ENCODE data around the gene TMC1.

The TMC1 gene

DNA sequence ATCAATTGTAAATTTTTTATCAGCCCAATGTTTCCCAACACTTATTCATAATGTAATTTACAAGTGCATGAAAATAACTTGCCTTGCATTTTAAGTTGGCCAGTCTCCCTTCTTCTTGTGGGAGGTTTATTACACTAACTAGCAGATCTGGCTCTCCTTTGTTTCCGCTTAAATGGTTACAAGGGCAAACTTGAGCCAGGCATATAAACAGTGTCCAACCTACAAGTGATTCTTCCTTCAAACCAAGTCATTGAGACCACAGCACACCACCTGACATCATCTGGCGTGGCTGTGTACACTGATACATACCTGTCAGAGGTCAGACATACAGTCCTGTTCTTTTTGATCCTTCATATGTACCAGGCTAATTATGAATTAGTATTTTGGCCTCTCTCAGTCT, 351.3 kb downstream of the TMC1 start:
- no peak for DNase-seq (ENCODE audit: low read depth in 2 of 2)

DNA sequence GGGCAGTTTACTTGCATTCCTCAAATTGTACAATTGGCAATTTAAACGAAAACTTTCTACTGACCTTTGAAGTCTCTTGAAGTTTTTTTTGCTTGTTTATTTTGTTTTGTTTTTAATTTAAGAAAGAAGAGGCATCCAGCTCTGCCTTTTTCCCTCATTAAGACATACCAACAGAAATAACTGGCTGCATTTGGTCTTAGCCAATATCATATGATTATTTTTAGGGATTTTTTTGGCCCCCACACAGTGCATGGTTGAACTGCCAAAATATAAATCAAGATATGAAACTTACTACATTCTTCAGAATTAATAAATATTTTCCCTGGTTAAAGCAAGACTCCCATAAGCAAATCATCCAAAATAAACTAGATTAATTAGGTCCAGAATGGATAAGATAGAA, 352.0 kb downstream of the TMC1 start:
- DNase-seq (ENCODE audit: low read depth in 2 of 2): no peak

DNA sequence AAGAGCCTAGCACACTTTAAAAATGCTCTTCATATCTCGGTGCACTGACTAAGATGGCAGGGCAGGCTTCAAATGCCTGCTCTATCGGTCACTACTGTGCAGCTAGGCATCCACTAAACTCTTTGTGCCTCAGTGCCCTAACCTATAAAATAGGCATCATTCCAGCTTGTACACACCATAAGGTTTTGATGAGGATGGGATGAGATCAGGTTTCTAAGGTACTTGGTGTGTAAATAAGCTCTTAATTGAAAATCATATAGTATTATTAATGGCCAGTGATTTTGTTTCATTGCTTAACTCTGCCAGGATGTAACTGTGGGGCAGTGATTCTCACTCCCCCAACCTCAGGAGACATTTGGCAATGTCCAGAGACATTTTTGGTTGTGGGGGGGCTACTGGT, 352.9 kb downstream of the TMC1 start:
- no peak for DNase-seq (ENCODE audit: low read depth in 2 of 2)

DNA sequence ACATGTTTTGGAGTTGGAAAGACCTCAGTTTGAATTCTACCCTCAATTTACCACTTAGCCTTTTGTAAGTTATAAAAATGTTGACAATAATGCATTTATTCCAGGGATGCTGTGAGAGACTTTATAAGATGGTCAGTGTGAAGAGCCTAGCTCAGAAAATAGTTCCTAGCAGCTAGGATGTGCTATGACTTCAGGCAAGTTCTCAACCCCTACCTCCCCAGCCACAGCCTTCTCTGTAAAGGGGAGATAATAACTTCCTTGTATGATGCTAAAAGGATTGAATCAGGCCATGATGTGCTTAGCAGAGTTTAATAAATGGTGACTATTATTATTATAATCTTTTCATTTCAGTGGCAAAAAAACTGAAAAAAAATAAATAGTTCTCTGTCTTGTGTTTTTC, 353.8 kb downstream of the TMC1 start:
- no peak for DNase-seq (ENCODE audit: low read depth in 2 of 2)

DNA sequence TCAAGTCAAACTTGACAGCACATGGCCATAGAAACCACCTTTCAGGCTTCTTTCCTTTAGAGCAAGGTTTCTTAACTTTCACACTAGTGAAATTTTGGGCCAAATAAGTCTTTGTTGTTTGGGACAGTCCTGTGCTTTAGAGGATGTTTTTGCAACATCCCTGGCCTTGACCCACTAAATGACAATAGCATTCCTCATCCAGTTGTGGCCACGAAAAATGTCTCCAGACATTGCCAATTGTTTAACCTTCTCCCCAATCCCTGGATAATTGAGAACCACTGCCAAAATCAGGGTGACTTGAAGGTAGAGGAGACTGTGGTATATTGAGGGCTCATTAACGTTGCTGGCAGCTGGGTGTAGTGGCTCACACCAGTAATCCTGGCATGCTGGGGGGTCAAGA, 359.4 kb downstream of the TMC1 start:
- DNase-seq (ENCODE audit: low read depth in 2 of 2): no peak

DNA sequence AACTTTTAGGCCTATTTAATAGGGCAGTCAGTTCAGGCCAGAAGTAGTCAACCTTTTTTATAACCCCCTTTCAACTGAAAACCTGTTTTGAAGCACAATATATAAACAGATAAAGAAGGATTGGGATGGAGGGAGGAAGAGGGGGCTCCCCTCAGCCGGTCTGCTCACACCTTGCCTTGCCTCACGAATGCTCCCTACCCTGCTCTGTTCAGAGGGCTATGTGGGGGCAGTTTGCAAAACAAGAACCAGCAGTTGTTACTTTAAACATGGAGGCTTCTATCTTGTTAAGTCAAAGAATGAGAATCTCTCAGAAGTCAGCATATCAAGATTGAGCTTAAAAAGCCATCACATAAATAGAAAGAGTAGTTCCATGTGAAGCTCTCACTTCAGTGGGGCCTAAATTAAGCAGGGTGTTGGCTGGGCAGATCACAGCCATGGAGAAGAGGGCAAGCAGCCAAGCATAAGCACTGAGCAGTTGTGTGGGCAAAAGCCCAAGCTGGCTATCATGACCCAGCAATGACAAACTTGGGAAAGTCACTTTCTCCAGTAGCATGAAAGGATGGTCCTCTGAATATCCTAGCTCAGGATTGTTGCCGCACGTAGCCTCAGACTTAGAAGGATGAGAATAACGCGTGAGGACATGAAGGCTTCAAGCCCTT, 360.8 kb downstream of the TMC1 start:
- DNase-seq (ENCODE audit: low read depth in 2 of 2): no peak

DNA sequence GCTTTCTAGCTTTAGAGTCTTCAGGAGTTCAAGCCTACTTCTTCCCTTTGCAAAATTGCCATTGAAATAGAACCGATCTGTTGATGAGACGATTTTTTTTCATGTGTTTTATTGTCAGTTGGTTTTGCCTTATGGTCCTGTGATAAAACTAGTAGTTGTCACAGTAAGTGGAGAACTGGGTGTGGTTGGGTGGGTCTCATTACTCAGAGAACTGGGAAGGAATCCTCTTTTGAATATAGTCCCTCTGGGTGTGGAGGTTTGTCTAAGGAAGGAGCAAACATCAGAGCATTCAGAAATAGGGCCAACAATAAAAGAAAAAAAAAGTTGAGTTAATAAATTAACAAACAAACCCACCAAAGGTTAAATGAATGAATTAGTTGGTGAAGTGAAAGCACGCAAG, 362.5 kb downstream of the TMC1 start:
- no peak for DNase-seq (ENCODE audit: low read depth in 2 of 2)

DNA sequence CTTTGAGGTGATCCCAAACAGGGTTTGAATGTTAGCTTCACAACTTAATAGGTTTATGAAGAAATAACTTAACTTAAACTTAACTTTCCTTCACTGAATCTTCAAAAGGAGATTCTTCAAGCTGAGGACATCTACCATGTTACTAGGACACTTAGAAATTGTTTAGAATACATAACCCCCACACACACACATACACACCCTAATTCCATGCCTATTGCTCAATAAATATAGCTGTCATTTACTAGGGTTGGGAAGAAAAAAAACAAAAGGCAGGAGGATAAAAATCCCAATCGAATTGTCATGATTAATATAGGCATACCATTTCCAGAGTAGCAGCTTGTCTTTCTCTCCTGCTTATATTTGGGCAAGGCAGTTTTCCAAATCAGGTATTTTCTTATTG, 363.1 kb downstream of the TMC1 start:
- DNase-seq (ENCODE audit: low read depth in 2 of 2): no peak

All from stimulated activated CD4-positive, alpha-beta T cell treated with anti-CD3 and anti-CD28 coated beads, Interleukin-1b, Interleukin-23, amount 100 ng/mL, for 1 hour (primary cell).